Lung microvascular endothelial cell (primary cell): ENCODE results near the gene FAM167B. TPM values are rescaled to one million over a fixed set of nuclear protein-coding genes. Genes with fewer than 3 reads are reported as not detected.

ENCODE experiments used
- DNase-seq, 2 donors: peaks; one replicate each; pipeline versions ENCODE4 v3.0.0 to v3.0.0-alpha.2; 2010; ENCODE audit warnings: low read depth in 2 of 2
- total RNA-seq: library from RNA; depleted of rRNA; stranded (reverse); fragments of >200 nt; gene quantifications from 2 replicates; pipeline ENCODE4 v1.2.1, GENCODE V29; 2014

Gene FAM167B
- total RNA-seq, result 0.79 and 0.87 TPM in 2 replicates

DNA sequence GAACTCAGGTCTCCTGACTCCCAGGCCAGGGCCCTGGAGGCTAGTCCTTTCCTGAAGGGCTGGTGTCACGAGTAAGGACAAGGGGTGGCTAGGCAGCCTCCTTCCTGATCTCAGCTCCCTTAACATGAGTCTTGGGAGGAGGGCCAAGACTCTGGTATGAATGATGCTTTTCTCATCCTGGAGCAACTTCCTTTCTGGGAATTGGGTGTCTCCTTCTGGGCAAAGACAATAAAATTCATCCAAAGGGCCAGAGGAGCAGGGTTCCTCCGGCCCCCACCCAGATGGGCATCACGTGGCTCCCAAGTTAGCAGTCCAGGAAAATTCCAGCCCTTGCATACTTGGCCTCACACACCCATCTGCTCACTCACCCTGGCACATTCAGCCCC, at the start of gene FAM167B:
Gene FAM167B, plus strand, starts transcription at position 335 of the 386 bp plus-strand sequence. CDS start 200 bp downstream, outside the sequence.
- DNase-seq, result peak in 1 of 2 donors; percentile 89

DNA sequence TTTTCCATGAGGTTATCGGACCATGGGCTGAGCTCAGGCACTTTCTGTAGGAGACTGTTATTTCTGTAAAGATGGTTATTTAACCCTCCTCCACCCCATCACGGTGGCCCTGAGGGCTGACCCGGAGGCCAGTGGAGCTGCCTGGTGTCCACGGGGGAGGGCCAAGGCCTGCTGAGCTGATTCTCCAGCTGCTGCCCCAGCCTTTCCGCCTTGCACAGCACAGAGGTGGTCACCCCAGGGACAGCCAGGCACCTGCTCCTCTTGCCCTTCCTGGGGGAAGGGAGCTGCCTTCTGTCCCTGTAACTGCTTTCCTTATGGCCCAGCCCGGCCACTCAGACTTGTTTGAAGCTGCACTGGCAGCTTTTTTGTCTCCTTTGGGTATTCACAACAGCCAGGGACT, 49.2 kb upstream of the FAM167B start:
- no peak for DNase-seq

DNA sequence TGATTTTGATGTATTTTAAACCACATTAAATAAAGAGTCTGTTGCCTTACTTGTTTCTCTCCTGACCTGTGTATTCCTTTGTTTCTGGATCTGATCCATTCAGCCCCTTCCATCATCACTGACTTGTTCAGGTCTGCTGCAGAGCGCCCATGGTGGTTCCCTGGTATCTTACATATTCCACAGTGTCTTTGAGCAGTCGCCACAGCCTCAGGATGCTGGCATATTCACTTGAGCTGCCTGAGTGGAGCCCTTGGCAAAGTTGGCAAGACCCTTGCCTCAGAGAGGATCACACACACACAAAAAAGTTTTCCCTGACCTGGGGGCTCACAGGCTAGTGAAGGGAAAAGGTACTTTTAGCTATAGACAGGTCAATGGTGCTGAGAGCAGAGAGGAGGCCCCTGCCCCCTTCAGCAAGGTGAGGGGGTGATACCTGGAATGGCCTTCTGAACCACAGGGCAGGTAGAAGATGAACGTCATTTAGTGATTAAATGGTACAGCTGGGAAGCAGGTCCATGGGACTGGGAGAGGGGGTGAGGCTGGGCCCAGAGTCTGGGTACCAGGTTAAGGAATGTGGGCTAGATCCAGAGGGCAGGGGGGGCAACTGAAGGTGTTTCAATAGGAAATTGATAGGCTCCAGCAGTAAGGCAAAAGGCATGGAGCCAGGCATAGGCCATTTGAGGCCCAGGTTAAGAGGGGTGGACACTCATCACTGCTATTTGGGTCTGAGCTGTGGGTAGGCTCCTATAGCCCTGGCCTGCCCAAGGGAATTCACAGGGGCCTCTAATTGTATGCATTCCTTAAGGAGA, 48.6 kb upstream of the FAM167B start:
- DNase-seq, result no peak

DNA sequence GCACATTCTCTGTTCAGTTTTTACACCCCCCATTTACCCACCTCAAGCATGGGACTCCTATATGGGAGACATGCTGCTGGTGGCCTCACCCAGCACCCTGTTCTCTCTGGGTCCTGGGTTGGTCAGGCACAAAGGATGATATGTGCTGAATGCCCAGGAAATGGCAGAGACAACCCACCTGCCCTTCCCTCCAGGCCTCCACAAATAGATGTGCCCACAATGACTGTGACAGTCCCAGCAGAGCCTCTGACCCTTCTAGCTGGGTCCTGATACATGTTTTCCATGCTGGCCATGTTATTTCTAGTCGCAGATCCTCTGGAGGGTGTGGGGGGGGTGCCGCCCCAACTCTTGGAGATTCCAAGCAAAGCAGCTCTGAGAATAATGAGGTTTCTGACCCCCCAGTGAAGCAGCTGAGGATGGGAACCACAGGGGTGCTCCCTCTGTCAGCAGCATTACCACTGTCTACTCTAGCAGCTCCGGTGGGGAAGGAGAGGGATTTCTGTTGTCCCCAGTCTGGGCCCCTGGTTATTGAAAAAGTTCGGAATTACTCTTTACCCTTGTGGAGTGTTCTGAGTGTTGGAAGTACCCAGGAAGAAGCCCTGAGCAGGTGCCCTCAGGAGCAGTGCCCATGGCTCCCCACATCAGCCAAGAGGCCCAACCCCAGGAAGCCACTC, 47.8 kb upstream of the FAM167B start:
- DNase-seq, result no peak

DNA sequence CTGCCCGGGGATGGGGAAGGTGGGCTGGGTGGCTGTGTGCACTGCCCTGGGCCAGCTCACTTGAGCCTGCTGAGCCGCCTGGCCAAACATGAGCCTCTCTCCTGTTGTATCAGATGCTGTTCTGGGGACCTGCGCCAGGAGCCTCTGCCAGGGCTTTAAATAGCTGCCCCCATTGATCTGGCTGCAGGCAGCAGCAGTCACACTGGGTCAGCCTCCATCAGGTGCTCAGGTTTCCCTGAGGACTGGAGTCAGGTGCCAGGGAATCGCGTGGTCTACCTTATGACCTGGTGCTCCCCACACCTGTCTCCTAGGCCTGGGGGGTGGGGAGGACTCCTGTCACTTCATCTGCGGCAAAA, 47.3 kb upstream of the FAM167B start:
- DNase-seq, result no peak

DNA sequence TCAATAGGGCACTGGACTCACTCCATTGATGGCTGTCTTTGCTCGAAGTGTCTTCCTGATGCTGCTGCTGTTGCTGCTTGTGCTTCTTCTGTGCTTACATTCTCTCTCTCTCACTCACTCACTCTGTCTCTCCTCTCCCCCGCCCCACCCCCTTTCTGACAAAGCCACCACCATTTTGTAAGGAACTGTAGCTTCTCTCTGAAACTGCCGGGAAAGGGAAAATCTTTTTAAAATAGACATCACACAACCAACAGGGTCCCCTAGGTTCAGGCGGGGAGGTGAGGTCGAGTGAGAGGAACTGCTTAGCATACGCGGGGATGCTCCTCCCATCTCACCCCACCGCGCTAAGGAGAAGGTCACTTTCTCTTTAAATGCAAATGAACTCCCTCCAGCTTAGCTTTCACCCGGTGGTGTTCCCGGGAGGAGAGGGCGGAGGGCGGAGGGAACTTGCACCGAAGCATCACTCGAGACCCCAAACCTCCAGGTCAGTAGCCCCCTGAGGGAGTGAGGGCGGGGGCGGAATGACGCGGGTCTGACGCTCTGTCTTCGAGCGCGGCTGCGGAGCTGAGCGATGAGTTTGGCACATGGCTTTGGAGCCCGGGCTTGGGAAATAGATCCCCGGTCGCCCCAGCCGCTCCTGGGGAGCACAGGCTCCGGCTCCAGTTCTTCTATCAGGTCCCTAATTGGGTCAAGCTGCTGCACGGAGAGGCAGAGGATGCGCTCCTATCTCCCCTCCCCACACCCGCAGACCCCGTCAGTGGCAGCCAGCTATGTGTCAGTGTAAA, 46.6 kb upstream of the FAM167B start, which contains the start of gene CCDC28B:
Gene CCDC28B, plus strand, starts transcription at position 370 of the 785 bp plus-strand sequence. CDS start 1,341 bp downstream, outside the sequence.
- peak; percentile 45 to 52 for DNase-seq

DNA sequence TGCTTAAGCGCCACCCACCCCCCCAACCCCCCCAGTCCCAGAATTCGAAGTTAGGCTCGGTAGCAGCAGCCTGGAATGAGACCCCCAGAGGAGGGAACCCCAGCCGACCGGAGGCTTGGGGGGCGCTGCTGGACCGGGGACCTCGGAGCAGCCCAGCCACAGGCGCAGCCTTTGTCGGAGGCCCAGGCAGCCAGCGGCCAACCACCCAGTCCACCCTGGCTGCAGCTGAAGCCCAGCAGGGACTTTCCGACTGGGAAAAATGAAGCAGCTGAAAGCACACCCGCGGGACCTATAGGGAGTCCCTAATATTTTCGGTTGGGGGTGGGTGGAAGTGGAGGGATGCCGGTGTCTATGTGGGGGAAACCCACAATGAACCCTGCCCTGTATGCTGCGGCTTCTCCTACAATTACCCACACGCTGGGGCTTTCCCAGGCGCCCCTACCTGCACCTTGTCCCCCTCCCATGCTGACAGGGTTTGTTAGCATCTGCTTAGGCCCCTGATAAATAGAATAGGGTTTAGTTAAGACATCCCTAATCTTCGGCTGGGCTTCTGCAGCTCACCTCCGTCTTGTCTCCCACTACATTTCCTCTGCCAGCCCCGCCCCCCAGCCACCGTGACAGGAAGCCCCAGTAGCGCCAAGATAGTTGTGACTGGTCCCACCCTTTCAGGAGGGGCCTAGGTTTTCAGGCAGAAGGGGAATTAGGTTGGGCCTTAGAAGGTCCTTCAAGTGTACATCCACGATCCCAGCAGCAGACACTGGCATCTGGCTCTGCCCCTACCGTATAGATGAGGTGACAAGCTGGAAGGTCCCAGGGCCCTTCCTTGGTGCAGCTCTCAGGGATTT, 45.8 kb upstream of the FAM167B start:
- peak; percentile 68 to 81 for DNase-seq

DNA sequence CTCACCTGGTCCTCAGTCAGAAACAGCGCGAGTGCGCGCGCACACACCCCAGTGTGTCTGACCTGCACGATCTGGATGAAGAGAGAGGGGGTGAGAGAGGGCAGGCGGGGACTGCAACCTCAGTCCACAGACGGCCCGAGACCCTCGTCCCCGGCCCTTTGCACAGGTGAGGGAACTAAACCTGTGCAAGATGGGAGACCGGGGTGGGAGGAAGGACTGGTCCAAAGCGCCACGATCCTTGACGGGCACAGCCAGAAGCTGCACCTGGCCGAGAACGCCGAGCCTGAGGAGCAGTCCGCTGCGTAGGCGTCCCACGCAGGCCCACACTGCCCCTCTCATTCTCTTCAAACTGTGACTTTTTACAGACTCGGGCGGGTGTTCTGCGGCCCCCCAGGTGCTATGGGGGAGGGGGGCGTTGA, 42.1 kb upstream of the FAM167B start:
- DNase-seq, result no peak

DNA sequence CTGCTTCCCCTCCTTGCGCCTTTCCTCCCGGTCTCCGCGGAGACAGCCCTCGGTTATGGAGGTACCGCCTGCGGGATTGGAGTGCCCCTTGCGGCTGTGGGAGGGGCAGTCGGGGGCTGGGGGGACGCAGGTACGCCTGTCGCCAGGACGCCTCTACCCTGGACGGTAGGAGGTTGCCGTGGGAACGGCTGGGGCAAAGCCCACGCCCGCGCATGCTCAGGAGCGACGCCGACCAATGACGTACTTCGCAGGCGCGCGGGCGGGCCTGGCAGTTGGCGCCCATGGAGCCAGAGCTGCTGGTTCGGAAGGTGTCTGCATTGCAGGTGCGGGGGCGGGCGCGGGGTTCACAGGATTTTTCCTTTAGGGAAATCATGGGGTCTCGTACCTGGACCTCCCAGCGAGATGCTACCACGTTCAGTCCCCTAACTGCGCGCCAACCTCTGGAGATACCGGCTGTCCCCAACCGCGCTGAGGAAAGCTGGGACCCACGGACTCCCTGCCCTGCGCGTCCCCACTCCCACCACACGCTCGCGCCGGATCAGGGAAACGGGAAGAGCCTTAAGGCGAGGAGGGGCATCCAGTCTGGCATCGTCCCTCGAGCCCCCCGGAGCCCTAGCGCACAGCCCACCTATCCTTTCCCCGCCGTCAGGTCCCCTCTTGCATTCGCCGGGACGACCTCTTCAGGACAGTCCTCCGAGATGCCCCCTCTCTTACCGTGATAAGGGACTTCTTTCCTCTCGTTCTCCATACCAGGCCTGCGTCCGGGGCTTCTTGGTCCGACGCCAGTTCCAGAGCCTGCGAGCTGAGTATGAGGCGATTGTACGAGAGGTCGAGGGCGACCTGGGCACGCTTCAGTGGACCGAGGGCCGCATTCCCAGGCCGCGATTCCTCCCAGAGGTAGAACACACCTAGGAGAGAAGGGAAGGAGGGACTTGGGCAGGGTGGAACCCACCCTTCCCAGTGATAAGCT, 41.3 kb upstream of the FAM167B start, which contains the start of gene IQCC:
Gene IQCC, plus strand, starts transcription at position 271 of the 970 bp plus-strand sequence. Its CDS starts 11 bp downstream, at position 282.
- DNase-seq, result peak; percentile 84 to 91

DNA sequence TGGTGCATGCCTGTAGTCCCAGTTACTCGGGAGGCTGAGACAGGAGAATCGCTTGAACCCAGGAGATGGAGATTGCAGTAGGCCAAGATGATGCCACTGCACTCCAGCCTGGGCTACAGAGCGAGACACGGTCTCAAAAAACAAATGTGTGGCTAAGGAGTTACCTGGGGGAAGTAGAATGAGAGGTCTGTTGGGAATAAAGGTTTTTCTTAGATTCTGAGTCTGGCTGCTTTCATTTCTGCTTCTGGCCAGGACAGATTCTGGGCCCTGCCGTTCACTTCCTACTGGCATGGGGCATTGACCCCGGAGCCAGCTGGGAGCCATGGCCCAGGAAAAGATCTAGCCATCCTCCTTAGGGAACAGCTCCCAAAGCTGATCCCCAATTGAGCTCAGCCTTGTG, 38.6 kb upstream of the FAM167B start:
- no peak for DNase-seq

DNA sequence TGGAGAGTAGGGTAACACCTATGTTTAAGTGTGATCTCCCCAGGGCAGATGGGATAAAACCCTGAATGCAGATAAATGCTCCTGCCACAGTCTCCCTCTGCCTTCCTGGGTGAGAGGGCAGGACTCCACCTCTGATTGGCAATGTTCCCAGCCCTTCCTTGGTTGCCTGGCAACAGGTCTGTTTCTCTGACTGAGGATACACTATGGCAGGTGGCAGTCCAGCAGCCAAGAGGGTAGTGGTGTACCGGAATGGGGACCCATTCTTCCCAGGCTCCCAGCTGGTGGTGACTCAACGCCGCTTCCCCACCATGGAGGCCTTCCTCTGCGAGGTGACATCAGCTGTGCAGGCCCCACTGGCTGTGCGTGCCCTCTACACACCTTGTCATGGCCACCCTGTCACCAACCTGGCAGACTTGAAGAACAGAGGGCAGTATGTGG, 38.1 kb upstream of the FAM167B start, which contains the start of gene DCDC2B:
Gene DCDC2B, plus strand, starts transcription at position 199 of the 438 bp plus-strand sequence. Its CDS starts 5 bp downstream, at position 204.
- peak in 1 of 2 donors; percentile 61 for DNase-seq

DNA sequence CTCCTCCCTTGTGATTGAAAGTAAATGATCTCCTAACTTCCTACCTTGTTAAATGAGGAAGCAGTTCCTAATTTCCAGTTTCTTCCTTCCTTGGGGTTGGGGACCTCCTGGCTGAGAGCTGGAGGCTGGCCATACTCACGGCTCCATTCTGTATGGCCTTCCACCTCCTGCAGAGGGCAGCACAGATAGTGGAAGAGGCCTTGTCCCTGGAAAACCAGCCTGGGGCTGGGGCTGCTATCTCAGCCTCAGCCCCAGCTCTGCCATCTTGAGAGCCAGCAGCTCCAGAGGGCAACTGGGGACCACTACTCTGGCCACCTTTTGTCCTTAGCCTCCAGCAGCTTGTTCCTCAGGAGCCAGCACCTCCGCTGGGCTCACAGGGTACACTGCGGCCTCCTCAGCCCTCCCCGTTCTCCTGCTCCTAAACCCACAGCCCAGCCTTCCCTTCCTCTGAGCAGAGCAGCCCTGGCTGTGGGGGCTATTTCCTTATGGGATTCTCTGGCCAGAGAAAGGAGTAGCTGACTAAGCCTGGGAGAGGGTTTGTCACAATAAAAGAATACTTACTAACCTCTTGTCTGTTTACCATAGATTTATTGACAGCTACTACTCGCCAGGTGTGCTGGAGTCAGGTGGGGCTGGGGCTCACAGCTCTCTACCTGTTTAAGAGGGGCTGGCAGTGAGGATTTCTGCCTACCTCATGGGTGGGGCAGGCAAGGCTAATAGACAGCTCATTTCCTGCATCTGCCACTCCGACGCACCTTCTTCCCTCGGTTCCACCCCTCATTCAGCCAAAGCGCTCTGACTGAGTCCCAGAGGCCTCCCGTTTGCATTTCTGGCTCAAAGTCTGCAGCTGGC, 31.2 kb upstream of the FAM167B start:
- DNase-seq, result peak; percentile 75 to 84

DNA sequence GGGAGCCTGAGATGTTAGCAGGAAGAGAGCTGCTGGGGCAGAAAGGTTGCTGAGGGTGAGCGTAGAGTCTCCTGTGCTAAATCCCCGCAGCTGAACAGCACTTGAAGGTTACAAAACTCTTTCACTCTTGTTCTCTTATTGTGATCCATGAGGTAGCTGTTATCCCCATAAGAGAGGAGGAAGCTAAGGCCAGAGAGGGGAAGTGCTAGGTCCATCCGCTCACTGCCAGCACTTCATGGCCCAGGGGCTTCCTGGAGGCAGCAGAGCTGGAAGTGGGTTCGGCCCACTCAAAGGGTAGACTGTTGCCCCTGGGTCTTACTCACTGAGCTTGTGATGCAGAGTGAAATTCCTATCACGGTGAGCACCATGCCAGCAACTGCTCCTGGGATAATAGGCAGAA, 30.5 kb upstream of the FAM167B start:
- DNase-seq, result peak in 1 of 2 donors; percentile 28

DNA sequence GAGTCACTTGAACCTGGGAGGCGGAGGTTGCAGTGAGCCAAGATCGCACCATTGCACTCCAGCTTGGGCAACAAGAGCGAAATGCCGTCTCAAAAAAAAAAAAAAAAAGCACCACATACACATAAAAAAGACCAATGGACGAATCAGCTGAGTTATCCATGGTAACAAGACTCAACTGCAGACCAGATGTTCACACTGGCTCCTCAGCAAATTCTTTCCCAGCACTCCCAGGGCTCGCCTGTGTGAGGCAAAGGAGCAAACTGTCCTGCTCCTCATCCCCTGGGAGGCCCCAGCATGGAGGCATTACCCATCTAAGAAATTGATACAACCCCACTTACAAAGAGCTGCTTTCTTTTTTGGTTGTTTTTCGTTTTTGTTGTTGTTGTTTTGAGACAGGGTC, 28.0 kb upstream of the FAM167B start:
- no peak for DNase-seq

DNA sequence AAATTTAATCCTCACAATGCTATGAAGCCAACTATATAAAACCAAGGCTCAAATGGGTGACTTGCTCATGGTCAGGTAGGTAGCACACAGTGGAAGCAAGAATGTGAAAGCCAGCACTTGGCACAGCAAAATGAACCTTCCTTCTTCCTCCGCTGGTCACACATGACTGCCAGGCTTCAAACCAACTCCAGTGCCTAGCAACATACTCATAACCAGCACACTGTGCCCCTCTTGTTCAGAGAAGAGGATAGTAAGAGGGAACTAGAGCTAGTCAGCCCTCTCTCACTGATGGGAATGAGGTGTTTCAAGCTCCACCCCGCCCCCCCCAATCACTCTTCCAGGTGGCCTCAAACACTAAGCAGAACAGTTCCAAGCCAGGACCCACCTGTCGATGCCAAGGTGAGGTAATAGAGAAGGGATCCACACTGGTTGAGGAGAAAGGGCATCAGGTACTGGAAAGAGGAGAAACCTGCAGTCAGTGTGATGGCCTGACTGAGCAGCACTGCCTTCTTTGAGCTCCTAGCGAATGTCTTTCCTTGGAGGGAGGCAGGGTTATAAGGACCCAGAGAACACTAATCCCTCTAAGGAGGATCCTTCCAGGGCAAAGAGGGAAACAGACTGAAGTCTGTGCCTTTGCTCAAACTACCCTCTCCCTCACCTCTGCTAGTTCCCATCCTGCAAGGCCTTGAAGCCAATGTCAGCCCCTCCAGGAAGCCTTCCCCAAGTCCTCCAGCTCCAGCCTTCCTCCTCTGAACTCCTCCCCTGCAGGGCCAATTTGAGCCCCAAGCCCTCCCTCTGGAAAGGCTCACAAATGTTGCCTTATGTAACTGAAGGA, 26.1 kb upstream of the FAM167B start:
- DNase-seq, result no peak

DNA sequence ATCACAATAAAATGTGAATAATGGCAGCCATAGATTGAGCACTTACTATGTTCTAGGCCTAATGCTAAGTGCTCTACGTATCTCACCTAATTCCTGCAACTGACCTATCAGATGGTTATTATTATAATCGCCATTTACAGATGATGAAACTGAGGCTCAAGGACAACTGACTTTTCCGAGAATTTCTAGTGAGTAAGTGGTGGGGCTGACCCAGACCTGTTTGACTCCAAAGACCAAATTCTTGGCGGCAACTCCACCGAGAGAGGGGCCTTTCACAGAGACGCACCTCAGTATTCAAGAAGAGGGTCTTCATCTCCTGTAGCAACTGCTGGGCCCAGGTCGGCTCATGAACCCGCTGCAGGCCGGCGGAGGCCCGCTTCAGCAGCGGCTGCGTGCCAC, 25.4 kb upstream of the FAM167B start:
- DNase-seq, result no peak

DNA sequence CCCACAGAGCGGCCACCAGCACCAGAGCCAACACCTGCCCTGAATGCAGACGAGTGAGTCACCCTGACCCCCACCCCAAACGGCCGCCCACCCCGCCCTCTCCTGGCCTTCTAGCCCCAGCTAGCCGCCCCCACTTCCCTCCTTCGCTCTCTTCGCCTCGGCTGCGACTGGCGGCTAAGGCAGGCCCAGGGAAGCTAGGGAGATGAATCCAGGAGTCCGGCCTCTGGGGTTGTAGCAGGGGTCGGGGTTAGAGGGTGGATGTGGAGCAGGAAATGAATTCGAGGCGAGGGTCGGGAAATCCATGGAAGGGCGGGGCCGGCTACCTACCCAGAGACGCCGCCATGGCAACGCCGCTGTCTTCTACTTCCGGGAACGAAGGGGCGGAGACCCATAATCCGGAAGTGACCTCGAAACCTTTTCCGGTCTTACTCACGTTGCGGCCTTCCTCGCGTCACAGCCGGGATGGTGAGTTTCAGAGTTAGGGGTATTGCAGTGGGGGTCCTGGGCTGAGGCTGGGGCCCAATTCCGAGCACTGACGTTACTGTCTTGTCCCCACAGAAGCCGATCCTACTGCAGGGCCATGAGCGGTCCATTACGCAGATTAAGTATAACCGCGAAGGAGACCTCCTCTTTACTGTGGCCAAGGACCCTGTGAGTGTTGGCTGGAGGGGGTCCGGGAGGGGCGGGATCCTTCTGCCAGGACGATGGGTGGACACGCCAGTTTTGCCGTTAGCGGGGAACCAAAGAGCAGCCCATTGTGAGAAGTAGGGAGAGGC, 24.9 kb upstream of the FAM167B start, which contains the start of the genes EIF3I and TMEM234:
Gene EIF3I, plus strand, starts transcription at position 428 of the 776 bp plus-strand sequence. Its CDS starts 35 bp downstream, at position 463.
Gene TMEM234, minus strand, starts transcription at position 374 of the 776 bp plus-strand sequence. Its CDS starts 31 bp downstream, at position 343.
- peak; percentile 93 to 95 for DNase-seq
